Left renal pelvis (tissue), 4 donors: Measurements from ENCODE around the gene ZNF536. TPM values are rescaled to one million over a fixed set of nuclear protein-coding genes. Genes with fewer than 3 reads are reported as not detected.

ENCODE experiments used
- DNase-seq, 4 donors: peaks; one replicate each; pipeline ENCODE4 v3.0.0-alpha.2; 2013; ENCODE audit warnings: low read depth in 4 of 4, low spot score in 3 of 4
- polyA plus RNA-seq, 4 donors: library from polyadenylated mRNA; unstranded; fragments of 120-200 nt; gene quantifications; one replicate each; pipeline ENCODE4 v1.2.1, GENCODE V29; 2013; ENCODE audit not compliant: insufficient read length in 4 of 4

The ZNF536 gene
- polyA plus RNA-seq, 4 donors: 0.41 to 4.6 (median 3.1) TPM

DNA sequence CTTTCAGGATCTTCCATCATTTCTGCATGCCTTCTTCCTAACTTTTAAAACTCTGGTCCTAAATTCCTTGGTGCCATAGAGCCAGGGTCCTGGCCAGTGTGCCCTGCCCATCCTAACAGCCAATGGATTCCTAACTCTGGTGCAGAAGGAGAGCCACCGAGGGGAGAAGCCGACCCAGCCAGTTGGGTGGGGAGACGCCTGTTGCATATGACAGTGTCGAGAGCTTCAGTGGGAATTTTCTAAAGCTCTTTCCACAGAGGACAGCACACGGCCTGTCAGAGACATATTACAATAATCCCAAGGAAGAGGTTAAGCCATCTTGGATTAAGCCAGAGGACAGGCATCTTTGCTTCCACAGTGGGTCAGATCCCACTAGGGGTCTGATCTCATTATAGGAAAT, 180.4 kb downstream of the ZNF536 start:
- DNase-seq: no peak

DNA sequence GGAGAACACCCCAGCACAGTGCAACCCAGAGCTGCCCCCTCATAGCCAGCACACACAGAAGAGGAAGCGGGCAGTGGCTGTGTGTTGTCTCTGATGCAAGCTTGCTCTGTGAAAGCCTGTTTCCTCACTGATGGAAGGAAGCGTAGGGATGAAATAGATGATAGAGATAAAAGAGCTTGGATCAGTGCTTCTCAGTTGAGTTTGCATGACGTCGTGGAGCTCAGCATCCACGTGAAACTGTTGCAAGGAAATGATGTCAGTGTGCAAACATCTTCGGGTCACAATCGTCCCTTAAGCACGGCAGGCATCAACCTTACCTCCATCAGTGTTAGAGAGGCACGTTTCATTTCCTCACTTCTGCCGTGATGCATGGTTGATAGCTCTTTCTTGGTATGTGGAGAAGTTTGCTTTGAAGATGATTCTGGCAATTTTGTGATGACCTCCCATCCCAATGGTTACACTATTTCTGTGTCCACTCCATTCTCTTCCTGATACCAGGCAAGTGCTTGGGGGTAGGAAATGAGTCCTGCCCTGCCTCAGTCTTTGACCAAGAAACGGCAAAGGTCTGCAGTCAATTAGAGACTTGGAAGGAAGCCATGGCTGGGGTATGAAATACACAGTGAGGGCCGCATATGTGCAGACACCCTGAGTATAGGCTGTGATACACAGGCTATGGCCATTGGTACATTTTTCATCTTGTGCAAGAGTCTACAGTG, 183.0 kb downstream of the ZNF536 start:
- no peak for DNase-seq

DNA sequence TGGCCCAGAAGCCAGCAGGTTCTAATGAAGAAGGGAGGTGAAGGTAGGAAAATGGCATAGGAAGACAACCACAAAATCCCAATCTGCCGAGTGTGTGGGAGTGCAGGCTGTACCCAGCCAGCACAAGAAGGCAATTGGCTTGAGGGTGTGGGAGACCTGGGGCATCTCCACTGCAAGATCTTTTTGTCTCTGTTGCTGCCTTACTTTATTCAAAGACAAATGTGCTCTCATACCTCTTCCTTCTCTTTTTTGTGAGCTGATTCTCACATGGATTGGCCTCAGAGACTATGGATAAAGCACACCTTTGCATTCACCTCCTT, 183.6 kb downstream of the ZNF536 start:
- DNase-seq: no peak

GRCh38 chr19:30556230-30556711, 184.1 kb downstream of the ZNF536 start:
- no peak for DNase-seq

DNA sequence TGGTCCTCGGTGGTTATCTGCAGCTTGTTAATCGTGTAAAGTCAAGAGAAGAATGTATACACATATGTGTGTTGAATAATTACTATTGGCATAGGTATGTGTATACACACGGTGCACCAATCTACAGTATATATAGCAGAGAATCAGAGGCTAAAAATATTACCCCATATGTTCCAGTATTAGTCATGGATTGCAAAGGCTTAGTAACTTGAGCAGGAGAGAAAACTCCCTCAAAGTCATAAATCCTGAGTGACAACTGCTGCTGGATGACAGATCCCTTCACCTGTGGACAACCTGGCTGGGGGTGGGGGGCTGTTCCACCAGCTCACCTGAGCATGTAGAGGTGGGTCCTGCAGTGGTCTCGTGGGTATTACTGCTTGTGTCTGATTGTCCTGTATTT, 185.0 kb downstream of the ZNF536 start:
- no peak for DNase-seq

- DNase-seq: no peak
Observed at GRCh38 chr19:30557927-30558557, 185.9 kb downstream of the ZNF536 start.

DNA sequence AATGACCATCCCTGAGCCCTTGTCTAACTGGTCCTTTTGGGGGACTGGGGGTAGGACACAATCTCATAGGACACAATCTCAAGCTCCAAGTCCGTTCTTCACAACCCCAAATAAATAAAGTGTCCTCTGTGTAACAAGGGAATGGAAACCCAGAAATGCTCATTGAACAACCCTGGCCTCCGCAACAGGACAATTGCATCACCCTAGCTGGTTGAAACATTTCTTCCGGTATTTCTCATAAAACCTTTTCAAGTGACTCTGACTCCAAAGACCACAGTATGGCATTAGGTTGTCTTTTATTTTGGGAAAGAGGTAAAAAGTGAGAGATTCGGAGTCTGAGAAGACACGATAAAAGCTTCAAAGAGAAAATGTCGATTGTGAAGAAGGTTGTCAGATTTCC, 186.6 kb downstream of the ZNF536 start:
- DNase-seq: no peak

DNA sequence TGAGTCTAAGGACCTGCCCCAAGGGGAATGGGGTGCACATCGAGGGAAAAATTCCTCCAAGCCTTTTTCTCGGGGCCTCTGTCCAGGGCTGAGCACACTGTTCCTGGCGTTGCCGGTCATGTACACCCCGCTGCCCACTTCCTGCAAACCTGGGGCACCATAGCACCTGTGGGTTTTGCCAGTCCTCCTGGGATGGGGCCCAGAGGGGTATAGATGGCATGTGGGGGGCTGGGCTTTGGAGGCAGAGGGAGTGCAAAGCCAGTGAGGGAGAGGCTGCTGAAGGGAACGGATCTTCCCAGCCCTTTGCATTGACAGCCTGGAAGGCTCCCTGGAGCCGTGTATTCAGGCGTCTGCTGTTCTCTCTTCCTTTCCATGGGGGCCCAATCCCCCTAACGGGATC, 187.3 kb downstream of the ZNF536 start:
- DNase-seq: no peak

- DNase-seq: no peak
Observed at GRCh38 chr19:30562981-30563380, 190.8 kb downstream of the ZNF536 start.

GRCh38 chr19:30563691-30564090, 191.5 kb downstream of the ZNF536 start:
- no peak for DNase-seq

DNA sequence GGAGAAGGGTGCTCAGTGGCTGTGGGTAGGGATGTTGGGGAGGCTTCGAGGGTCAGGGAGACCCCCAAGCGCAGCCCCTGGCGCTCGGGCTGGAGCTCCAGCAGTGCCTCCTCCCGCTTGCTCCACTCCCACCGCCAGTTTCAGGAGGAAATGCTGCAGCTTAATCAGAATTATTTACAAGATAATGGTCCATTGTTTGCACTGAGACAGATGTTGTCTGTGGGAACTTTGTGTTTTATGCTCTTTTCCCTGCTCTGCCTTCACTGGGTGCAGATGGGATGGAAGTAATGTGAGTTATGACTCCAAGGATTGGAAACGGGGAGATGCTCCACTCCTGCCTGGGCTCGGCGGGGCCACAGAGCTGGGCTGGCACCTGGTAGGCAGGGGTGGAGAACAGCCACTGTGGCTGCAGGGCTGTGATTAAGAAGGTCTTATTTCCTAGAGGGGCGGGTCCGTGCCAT, 192.4 kb downstream of the ZNF536 start:
- DNase-seq: no peak

DNA sequence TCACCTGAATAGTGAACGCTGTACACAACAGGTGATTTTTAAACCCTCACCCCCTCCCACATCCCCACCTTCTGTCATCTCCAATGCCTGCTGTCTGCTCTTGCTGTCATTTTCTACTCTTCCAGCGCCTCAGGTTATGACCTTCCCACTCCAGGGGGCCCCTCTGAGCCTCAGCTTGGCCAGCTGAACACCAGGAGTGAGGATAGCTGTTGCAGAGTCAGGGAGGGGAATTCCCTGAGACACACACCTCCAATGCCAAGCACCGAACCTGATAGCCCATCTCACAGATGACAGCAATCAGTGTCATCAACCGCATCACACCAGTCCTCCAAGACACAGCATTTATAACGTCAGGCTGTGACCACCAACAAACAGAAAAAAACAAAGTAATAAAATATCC, 193.5 kb downstream of the ZNF536 start:
- DNase-seq: no peak

- DNase-seq: no peak
Observed at GRCh38 chr19:30566681-30567420, 194.7 kb downstream of the ZNF536 start.

DNA sequence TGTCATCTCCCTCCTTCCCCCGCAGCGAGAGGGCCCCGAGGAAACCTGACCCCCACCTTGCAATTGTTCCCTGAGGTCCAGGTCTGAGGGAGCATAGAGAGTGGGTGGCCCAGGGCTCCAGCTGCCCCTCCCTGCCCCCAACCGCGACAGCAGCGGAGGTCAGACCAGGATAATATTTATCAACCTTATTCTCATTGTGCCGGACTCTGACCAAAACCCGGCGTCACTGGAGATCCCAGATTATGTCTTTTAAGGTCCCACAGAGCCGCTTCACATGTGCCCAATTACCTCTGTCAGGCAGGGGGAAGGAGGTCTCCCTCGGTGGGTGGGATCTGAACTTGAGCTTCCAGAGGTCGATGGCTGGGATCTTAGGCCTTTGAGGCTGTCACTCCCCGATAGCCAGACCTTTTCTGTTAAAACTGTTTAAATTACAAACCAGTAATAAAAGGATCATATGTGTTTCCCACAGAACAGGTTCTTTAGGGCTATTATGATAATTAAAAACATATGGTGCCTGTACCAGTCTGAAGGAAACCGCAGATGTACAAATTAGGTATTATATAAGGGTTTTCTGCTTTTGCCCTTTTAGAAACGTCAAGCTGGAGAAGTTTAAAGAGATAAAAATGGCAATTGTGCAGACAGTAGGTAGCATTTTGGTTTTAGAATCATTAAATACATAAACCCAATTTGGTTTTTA, 195.5 kb downstream of the ZNF536 start:
- no peak for DNase-seq

- DNase-seq: no peak
Observed at GRCh38 chr19:30570194-30570593, 198.0 kb downstream of the ZNF536 start.

GRCh38 chr19:30577551-30578105, 205.4 kb downstream of the ZNF536 start:
- no peak for DNase-seq

GRCh38 chr19:30579419-30579818, 207.2 kb downstream of the ZNF536 start:
- DNase-seq: no peak

GRCh38 chr19:30580673-30581072, 208.5 kb downstream of the ZNF536 start:
- DNase-seq: no peak

DNA sequence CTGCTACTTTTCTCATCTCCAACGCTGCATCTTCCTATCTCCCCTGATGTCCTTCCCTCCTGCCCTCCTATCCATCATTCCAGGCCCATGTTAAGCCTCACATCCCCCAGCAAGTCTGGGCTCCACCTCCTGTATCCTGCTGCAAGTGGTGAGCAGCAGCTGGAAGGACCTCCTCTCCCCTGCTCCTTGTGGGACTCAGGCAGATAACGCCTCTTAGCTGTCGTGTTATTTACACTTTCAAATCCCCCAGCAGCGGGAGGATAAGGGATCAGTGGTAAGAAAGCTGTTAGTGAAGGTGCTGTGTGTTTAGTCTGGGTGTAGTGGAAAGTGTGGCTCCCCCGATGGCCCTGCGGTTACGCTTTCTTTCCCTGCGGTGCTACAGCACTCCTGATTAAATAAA, 211.9 kb downstream of the ZNF536 start:
- no peak for DNase-seq

- no peak for DNase-seq
Observed at GRCh38 chr19:30587869-30588268, 215.7 kb downstream of the ZNF536 start.
